ENCODE data around the gene BDH2. TPM values are rescaled to one million over a fixed set of nuclear protein-coding genes. Genes with fewer than 3 reads are reported as not detected.

BDH2 gene
- total RNA-seq, 4 donors from 2014 or later, result 31.6 to 59.4 (median 47.1) TPM

GRCh38 chr4:103108542-103108941 is 8.9 kb upstream of the BDH2 start:
- DNase-seq (ENCODE audit: extremely low spot score), result no peak
- no peak for TF ChIP-seq CTCF (IDR thresholded peaks at IDR 0.05)
- no peak overlapping the region for H3K4me3 ChIP-seq
- no peaks in the 10 kb centered on the region for H3K27me3 ChIP-seq
- 95% methylated on average over 4 of the region's 4 CpGs for WGBS
- H3K9me3 ChIP-seq, result no peaks in the 10 kb centered on the region
- H3K4me1 ChIP-seq, result no peaks in the 10 kb centered on the region
- intact Hi-C loops (cut with DNase I), result no loop called here
- no peaks in the 10 kb centered on the region for H3K36me3 ChIP-seq
- no peak overlapping the region for H3K27ac ChIP-seq (replicated peaks in 1 of 4)

GRCh38 chr4:103105558-103106356 is 6.1 kb upstream of the BDH2 start:
- Histone ChIP-seq H3K27me3 (no peaks in the 10 kb centered on the region), H3K4me3 (no peak overlapping the region), H3K36me3 (no peaks in the 10 kb centered on the region), H3K4me1 (no peaks in the 10 kb centered on the region), H3K9me3 (no peaks in the 10 kb centered on the region), H3K27ac (replicated peaks in 1 of 4) (no peak overlapping the region)
- intact Hi-C loops (cut with DNase I), result no loop called here
- 89% methylated on average over 2 of the region's 2 CpGs for WGBS
- no peak for DNase-seq (ENCODE audit: extremely low spot score)
- no peak for TF ChIP-seq CTCF (IDR thresholded peaks at IDR 0.05)
- no peak for TF ChIP-seq POLR2AphosphoS5 (IDR thresholded peaks at IDR 0.05)
- no peak for TF ChIP-seq POLR2A (IDR thresholded peaks at IDR 0.05; ENCODE audit: low read depth)
- TF ChIP-seq EP300 (IDR thresholded peaks at IDR 0.05), result no peak

- no peak for DNase-seq (ENCODE audit: extremely low spot score)
- WGBS, result 96% methylated on average over 3 of the region's 3 CpGs
- no peaks in the 10 kb centered on the region for H3K27me3 ChIP-seq
- intact Hi-C loops (cut with DNase I), result loop anchor here (5.0 kb wide), 1 partner anchor 58 kb away; no protein-coding TSS in a partner anchor
- H3K4me3 ChIP-seq, result no peak overlapping the region
- H3K36me3 ChIP-seq, result no peaks in the 10 kb centered on the region
- TF ChIP-seq POLR2A (IDR thresholded peaks at IDR 0.05; ENCODE audit: low read depth), result no peak
- TF ChIP-seq EP300 (IDR thresholded peaks at IDR 0.05), result no peak
- TF ChIP-seq POLR2AphosphoS5 (IDR thresholded peaks at IDR 0.05), result no peak
- no peak for TF ChIP-seq CTCF (IDR thresholded peaks at IDR 0.05)
- H3K27ac ChIP-seq (replicated peaks in 1 of 4), result no peak overlapping the region
- no peaks in the 10 kb centered on the region for H3K9me3 ChIP-seq
- H3K4me1 ChIP-seq, result peaks cover 0 to 2% (median under 1%) of the 10 kb centered on the region in 4 donors
Observed at GRCh38 chr4:103104886-103105285, 5.3 kb upstream of the BDH2 start.

GRCh38 chr4:103100691-103101090 is 1.1 kb upstream of the BDH2 start:
- Histone ChIP-seq H3K36me3 (no peaks in the 10 kb centered on the region), H3K9me3 (no peaks in the 10 kb centered on the region), H3K4me1 (peaks cover 11 to 35% (median 31%) of the 10 kb centered on the region in 4 donors), H3K27me3 (no peaks in the 10 kb centered on the region), H3K4me3 (no peak overlapping the region), H3K27ac (replicated peaks in 1 of 4) (no peak overlapping the region)
- TF ChIP-seq POLR2AphosphoS5 (IDR thresholded peaks at IDR 0.05) (no peak), EP300 (IDR thresholded peaks at IDR 0.05) (no peak), POLR2A (IDR thresholded peaks at IDR 0.05; ENCODE audit: low read depth) (no peak), CTCF (IDR thresholded peaks at IDR 0.05) (no peak)
- intact Hi-C loops (cut with DNase I), result loop anchor here (5.0 kb wide), 1 partner anchor 53 kb away; no protein-coding TSS in a partner anchor
- no peak for DNase-seq (ENCODE audit: extremely low spot score)
- WGBS, result 67% methylated on average over 5 of the region's 5 CpGs
